Loucy (cell line): ENCODE results near the gene RAD51B.

Experiments
- H2AFZ ChIP-seq: fragments of 200-600 bp; sonication (generic); 2 replicates; pipeline ENCODE4 v1.6.0; 2016; ENCODE audit warnings: antibody characterized with exemption, mild to moderate bottlenecking, low read length, moderate library complexity
- H3F3A ChIP-seq: fragments of 200-600 bp; 2 replicates; pipeline ENCODE4 v1.6.0; 2016; ENCODE audit warnings: antibody characterized with exemption, low read depth, mild to moderate bottlenecking
- H3K27me3 ChIP-seq: fragments of 200-600 bp; sonication (generic); 2 replicates; pipeline ENCODE4 v1.6.1; 2014; ENCODE audit warnings: low read length, mild to moderate bottlenecking; ENCODE audit not compliant: insufficient read depth, poor library complexity, severe bottlenecking
- H3K36me3 ChIP-seq: fragments of 200-600 bp; sonication (generic); 2 replicates; pipeline ENCODE4 v1.6.1; 2016; ENCODE audit warnings: low read length; ENCODE audit not compliant: insufficient read depth
- H3K4me1 ChIP-seq: fragments of 200-600 bp; sonication (generic); 2 replicates; pipeline ENCODE4 v1.5.1; 2014; ENCODE audit warnings: low read length, mild to moderate bottlenecking; ENCODE audit not compliant: insufficient read depth, poor library complexity, severe bottlenecking
- H3K4me2 ChIP-seq: fragments of 200-600 bp; sonication (generic); 2 replicates; pipeline ENCODE4 v1.6.0; 2014; ENCODE audit warnings: antibody characterized with exemption, low read length, low read depth, mild to moderate bottlenecking; ENCODE audit not compliant: poor library complexity, severe bottlenecking
- H3K4me3 ChIP-seq: fragments of 200-600 bp; sonication (generic); 2 replicates; pipeline ENCODE4 v1.5.1; 2014; ENCODE audit warnings: low read length, mild to moderate bottlenecking, mixed read lengths; ENCODE audit not compliant: poor library complexity, severe bottlenecking
- H3K79me2 ChIP-seq: fragments of 200-600 bp; sonication (generic); 2 replicates; pipeline ENCODE4 v1.6.1; 2014; ENCODE audit warnings: low read length; ENCODE audit not compliant: insufficient read depth
- H3K9ac ChIP-seq: fragments of 200-600 bp; sonication (generic); 2 replicates; pipeline ENCODE4 v1.6.0; 2014; ENCODE audit warnings: mild to moderate bottlenecking, low read depth, low read length, moderate library complexity; ENCODE audit not compliant: poor library complexity, severe bottlenecking
- H3K9me2 ChIP-seq: fragments of 200-600 bp; sonication (generic); replicated peaks from 2 replicates; pipeline ENCODE4 v1.6.1; 2016; ENCODE audit warnings: low read depth, low read length, mixed read lengths
- H3K9me3 ChIP-seq: fragments of 200-600 bp; sonication (generic); 2 replicates; pipeline ENCODE4 v1.6.1; 2014; ENCODE audit warnings: mild to moderate bottlenecking, antibody characterized with exemption, low read length, low read depth; ENCODE audit not compliant: insufficient read depth
- H4K20me1 ChIP-seq: fragments of 200-600 bp; sonication (generic); 2 replicates; pipeline ENCODE4 v1.6.0; 2014; ENCODE audit warnings: antibody characterized with exemption, low read length, mild to moderate bottlenecking; ENCODE audit not compliant: insufficient read depth, poor library complexity, severe bottlenecking
- CTCF ChIP-seq: fragments of 200-600 bp; sonication (generic); conservative IDR thresholded peaks from 2 replicates; pipeline ENCODE4 v1.5.1; 2014; ENCODE audit warnings: mild to moderate bottlenecking, antibody characterized with exemption, low read length
- EZH2phosphoT487 ChIP-seq: fragments of 200-600 bp; IDR thresholded peaks from 2 replicates; pipeline ENCODE4 v1.6.1; 2018; ENCODE audit warnings: antibody characterized with exemption, mild to moderate bottlenecking, moderate library complexity, borderline replicate concordance

RAD51B gene

DNA sequence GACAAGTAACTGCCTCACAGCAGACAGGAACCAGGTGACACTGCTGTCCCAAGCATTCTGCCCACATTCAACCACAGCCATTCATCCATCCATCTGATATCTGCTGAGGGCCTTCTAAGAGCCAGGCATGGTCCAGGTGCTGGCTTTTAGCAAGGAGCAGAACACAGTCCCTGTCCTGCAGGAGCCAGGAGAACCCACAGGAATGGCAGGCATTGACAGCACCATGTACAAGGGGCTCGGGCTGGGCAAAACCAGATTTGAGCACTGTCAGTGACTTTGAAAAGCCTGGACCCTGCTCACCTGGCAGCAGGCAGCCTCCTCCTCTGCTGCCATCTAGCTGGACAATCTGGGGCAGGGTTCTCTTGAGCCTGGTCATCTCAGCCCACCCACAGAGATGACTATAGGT lies 836.3 kb downstream of the RAD51B start:
- no peaks in the 10 kb centered on the region for H3K9me2 ChIP-seq
- H3K9me3 ChIP-seq, result no peaks in the 10 kb centered on the region
- H3K36me3 ChIP-seq, result no peaks in the 10 kb centered on the region
- H3F3A ChIP-seq, result no peaks in the 10 kb centered on the region
- peak overlapping the region; percentile 26 for H3K9ac ChIP-seq
- no peak overlapping the region for H3K4me3 ChIP-seq
- H2AFZ ChIP-seq, result no peak overlapping the region
- no peaks in the 10 kb centered on the region for H3K27me3 ChIP-seq
- peaks cover 31% of the 10 kb centered on the region for H3K4me1 ChIP-seq
- H3K79me2 ChIP-seq, result no peaks in the 10 kb centered on the region
- peak overlapping the region; percentile 29 for H3K4me2 ChIP-seq
- TF ChIP-seq CTCF (peak; percentile 51), EZH2phosphoT487 (no peak)
- no peaks in the 10 kb centered on the region for H4K20me1 ChIP-seq

DNA sequence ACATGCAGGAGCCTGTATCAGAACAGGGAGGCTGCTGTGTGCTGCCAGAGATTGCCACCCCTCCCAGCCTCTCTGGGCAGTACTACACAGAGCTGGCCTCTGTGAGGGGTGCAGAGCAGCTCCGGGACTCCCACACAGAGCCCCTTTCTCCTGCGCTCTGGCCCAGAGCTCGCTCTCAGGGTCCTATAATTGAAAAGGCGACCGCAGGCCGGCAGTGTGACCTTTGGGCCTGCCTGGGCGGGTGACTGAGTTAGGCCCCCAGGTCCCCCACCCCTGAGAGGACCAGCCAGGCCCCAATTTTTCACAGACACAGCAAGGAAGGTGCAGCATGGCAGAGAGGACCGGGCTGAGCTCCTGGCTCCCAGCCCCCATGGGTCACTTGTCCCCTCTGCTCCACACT lies 836.9 kb downstream of the RAD51B start:
- Histone ChIP-seq H3K4me2 (no peak overlapping the region), H3K79me2 (no peaks in the 10 kb centered on the region), H3K4me1 (peaks cover 27% of the 10 kb centered on the region), H2AFZ (no peak overlapping the region), H3K36me3 (no peaks in the 10 kb centered on the region), H3K27me3 (no peaks in the 10 kb centered on the region), H3K9ac (peak overlapping the region; percentile 26), H3K9me3 (no peaks in the 10 kb centered on the region), H3F3A (no peaks in the 10 kb centered on the region), H3K4me3 (no peak overlapping the region), H4K20me1 (no peaks in the 10 kb centered on the region), H3K9me2 (no peaks in the 10 kb centered on the region)
- TF ChIP-seq CTCF (no peak), EZH2phosphoT487 (no peak)

DNA sequence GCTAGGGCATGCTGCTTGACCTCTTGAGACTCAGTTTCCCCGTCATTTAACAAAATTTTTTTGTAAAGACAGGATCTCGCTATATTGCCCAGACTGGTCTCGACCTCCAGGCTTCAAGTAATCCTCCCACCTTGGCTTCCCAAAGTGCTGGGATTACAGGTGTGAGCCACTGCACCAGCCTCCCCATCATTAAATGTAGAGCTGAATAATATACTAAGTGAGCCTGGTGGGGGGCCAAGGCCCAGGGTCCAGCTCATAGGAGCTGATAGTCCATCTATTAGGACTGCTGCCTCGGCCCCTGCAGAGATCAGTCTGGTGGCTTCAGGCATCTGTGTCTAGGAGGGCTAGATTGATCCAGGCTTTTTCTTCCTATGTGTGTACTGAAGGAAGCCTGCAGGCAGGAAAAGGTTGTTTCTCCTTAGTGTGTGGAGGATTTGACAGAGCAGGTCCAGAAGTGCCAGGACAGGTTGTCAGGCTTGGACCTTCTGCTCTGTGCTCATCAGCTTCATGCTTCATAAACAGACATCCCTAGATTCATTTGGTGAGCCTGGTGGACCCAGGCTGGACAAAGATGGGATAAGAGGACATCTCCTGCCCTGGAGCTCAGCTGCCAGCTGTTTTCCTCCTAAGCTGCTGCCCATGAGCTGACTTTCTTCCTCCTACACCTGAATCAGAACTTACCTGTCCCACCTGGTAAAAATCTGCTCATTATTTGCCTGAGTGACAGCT lies 837.9 kb downstream of the RAD51B start:
- Histone ChIP-seq H3K9me2 (no peaks in the 10 kb centered on the region), H3K36me3 (no peaks in the 10 kb centered on the region), H3K4me3 (no peak overlapping the region), H2AFZ (no peak overlapping the region), H4K20me1 (no peaks in the 10 kb centered on the region), H3K27me3 (no peaks in the 10 kb centered on the region), H3K9ac (no peak overlapping the region), H3K9me3 (no peaks in the 10 kb centered on the region), H3K79me2 (no peaks in the 10 kb centered on the region), H3F3A (no peaks in the 10 kb centered on the region), H3K4me2 (no peak overlapping the region), H3K4me1 (peaks cover 27% of the 10 kb centered on the region)
- TF ChIP-seq EZH2phosphoT487 (no peak), CTCF (no peak)
